Measurements from ENCODE around the gene ODR4.
"Not testable (repeated sequence)": the region's sequence is repeated elsewhere in the genome, so short reads cannot be mapped to it uniquely, and the experiment has no call there.

The ODR4 gene

GRCh38 chr1:186375152-186375928 lies at the start of gene ODR4, which contains the start of gene TPR:
TSS of gene ODR4 (plus strand) at chr1:186375838. CDS start at chr1:186379786, 3,948 bp downstream.
TSS of gene TPR (minus strand) at chr1:186375253. CDS start at chr1:186375028, 225 bp downstream.
- peak within 1 kb of the TSS; percentile 87 for H3K4me3 ChIP-seq (replicated peaks; ENCODE audit: low read depth, low read length)
- peak; percentile 100 for DNase-seq (ENCODE audit: low read depth)

GRCh38 chr1:186326009-186326408 lies 49.6 kb upstream of the ODR4 start:
- H3K4me3 ChIP-seq (replicated peaks; ENCODE audit: low read depth, low read length): no peak overlapping the region
- DNase-seq (ENCODE audit: low read depth): no peak
- TF ChIP-seq CTCF (IDR thresholded peaks at IDR 0.05; ENCODE audit: low read length, missing control alignments): no peak

More at GRCh38 chr1:186375152-186375928, at the start of gene ODR4, which contains the start of gene TPR:
- peak; percentile 78 for TF ChIP-seq CTCF (IDR thresholded peaks at IDR 0.05; ENCODE audit: low read length, missing control alignments)

DNA sequence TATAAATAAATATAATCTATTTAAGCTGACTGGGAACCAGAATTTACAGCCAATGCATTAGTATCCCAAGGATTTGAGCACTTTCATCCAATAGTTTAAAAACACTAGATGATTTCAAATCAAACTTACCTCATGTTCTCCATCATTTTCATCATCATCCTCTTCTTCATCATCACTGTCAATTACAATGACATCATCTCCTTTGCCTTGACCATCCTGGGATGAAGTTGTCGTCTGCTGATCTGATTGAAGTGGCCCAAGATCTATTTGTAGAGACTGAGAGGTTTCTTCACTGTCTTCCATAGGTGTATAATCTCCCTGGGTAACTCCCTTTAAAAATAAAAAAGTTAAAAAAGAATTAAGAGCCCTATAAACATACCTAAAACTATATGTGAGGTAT lies 48.3 kb upstream of the ODR4 start:
- TF ChIP-seq CTCF (IDR thresholded peaks at IDR 0.05; ENCODE audit: low read length, missing control alignments): no peak
- H3K4me3 ChIP-seq (replicated peaks; ENCODE audit: low read depth, low read length): no peak overlapping the region
- DNase-seq (ENCODE audit: low read depth): no peak

GRCh38 chr1:186330758-186331157 lies 44.9 kb upstream of the ODR4 start:
- TF ChIP-seq CTCF (IDR thresholded peaks at IDR 0.05; ENCODE audit: low read length, missing control alignments): peak; percentile 46
- DNase-seq (ENCODE audit: low read depth): no peak
- no peak overlapping the region for H3K4me3 ChIP-seq (replicated peaks; ENCODE audit: low read depth, low read length)

- TF ChIP-seq CTCF (IDR thresholded peaks at IDR 0.05; ENCODE audit: low read length, missing control alignments): no peak
- DNase-seq (ENCODE audit: low read depth): no peak
- H3K4me3 ChIP-seq (replicated peaks; ENCODE audit: low read depth, low read length): no peak overlapping the region
These were observed 38.1 kb upstream of the ODR4 start for GRCh38 chr1:186337554-186337953.

DNA sequence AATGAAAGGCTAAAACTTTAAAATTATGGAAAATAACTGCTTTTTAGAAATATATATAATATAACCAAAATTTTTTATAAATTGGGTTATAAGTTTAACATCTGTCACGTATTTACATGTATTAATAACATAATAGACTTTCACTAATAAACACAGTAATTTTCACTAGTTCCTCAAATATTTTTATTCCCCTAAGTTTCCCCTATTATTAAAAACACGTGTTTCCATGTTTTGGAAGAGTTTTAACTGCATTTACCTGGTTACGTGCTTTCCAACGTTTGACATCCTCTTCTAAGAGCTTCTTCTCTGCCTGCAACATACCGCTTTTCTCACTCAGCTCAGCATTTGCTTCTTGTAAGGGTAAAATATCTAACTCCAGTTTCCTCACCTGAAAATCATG lies 34.9 kb upstream of the ODR4 start:
- H3K4me3 ChIP-seq (replicated peaks; ENCODE audit: low read depth, low read length): no peak overlapping the region
- no peak for DNase-seq (ENCODE audit: low read depth)
- no peak for TF ChIP-seq CTCF (IDR thresholded peaks at IDR 0.05; ENCODE audit: low read length, missing control alignments)

DNA sequence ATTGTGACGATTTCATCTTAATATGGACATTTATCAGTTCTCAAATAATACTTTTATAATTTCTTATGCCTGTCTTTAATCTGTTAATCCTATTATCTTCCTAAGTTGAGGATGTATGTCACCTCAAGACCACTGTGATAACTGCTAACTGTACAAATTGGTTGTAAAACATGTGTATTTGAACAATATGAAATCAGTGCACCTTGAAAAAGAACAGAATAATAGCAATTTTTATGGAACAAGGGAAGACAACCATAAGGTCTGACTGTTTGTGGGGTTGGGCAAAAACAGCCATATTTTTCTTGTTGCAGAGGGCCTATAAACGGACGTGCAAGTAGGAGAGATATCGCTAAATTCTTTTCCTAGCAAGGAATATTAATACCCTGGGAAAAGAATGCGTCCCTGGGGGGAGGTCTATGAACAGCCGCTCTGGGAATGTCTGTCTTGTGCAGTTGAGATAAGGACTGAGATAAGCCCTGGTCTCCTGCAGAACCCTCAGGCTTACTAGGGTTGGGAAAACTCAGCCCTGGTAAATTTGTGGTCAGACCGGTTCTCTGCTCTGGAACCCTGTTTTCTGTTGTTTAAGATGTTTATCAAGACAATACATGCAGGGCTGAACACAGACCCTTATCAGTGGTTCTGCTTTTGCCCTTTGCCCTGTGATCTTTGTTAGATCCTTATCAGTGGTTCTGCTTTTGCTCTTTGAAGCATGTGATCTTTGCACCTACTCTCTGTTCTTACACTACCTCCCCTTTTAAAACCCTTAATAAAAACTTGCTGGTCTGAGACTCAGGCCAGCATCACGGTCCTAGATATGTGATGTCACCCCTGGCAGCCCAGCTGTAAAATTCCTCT lies 27.6 kb upstream of the ODR4 start:
- not testable (repeated sequence) for H3K4me3 ChIP-seq (replicated peaks; ENCODE audit: low read depth, low read length)
- DNase-seq (ENCODE audit: low read depth): peak; percentile 21
